ENCODE results near the gene EMC10. TPM values are rescaled to one million over a fixed set of nuclear protein-coding genes. Genes with fewer than 3 reads are reported as not detected.

Gene EMC10
- polyA plus RNA-seq, 1 of the 3 experiments (the other 2 are of a cell fraction), result 218 TPM

DNA sequence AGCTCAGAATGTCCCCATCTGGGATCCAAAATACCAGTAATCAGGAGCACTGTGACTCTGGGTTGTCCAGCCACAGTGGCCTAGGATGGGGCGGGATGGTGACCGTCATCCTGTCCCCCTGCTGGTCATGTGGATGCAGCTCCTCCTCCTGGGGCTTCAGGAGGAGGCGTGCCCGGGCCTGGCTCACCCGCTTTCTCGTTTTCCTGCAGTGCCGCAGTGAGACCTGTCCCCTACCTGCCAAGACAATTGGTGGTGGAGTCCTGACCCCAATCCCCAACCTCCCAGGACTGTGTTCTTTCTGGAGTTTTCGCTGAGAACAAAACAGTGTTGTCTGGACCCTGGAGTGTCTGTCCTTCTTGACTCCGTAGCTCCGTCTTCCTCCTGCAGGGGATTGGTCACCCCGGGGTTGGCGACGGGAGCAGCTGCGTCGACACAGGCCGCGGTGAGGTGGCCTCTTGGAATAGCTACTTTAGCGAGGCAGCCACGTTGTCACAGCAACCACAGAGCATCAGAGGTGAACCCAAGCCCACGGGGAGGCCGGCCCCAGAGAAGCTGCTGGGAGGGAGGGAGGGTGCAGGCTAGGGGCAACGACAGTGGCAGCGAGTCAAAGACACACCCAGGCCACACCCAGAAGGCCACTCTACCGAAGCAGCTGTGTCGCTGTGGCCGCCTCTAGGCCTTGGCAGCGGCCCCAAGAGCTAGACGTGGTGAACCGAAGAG lies 10.2 kb upstream of the EMC10 start (continued):
- TF ChIP-seq, protein P1, sequence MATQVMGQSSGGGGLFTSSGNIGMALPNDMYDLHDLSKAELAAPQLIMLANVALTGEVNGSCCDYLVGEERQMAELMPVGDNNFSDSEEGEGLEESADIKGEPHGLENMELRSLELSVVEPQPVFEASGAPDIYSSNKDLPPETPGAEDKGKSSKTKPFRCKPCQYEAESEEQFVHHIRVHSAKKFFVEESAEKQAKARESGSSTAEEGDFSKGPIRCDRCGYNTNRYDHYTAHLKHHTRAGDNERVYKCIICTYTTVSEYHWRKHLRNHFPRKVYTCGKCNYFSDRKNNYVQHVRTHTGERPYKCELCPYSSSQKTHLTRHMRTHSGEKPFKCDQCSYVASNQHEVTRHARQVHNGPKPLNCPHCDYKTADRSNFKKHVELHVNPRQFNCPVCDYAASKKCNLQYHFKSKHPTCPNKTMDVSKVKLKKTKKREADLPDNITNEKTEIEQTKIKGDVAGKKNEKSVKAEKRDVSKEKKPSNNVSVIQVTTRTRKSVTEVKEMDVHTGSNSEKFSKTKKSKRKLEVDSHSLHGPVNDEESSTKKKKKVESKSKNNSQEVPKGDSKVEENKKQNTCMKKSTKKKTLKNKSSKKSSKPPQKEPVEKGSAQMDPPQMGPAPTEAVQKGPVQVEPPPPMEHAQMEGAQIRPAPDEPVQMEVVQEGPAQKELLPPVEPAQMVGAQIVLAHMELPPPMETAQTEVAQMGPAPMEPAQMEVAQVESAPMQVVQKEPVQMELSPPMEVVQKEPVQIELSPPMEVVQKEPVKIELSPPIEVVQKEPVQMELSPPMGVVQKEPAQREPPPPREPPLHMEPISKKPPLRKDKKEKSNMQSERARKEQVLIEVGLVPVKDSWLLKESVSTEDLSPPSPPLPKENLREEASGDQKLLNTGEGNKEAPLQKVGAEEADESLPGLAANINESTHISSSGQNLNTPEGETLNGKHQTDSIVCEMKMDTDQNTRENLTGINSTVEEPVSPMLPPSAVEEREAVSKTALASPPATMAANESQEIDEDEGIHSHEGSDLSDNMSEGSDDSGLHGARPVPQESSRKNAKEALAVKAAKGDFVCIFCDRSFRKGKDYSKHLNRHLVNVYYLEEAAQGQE (IDR thresholded peaks at IDR 0.05; ENCODE audit: low read depth, low read length), result no peak
- TF ChIP-seq, protein P2, sequence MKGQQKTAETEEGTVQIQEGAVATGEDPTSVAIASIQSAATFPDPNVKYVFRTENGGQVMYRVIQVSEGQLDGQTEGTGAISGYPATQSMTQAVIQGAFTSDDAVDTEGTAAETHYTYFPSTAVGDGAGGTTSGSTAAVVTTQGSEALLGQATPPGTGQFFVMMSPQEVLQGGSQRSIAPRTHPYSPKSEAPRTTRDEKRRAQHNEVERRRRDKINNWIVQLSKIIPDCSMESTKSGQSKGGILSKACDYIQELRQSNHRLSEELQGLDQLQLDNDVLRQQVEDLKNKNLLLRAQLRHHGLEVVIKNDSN (IDR thresholded peaks at IDR 0.05; ENCODE audit: borderline replicate concordance, low read depth), result no peak
- TF ChIP-seq TEAD4 (IDR thresholded peaks at IDR 0.05; ENCODE audit: borderline replicate concordance, insufficient read depth), result no peak
- no peak for TF ChIP-seq GATA2 (CRISPR knock-in tag; IDR thresholded peaks at IDR 0.05)

DNA sequence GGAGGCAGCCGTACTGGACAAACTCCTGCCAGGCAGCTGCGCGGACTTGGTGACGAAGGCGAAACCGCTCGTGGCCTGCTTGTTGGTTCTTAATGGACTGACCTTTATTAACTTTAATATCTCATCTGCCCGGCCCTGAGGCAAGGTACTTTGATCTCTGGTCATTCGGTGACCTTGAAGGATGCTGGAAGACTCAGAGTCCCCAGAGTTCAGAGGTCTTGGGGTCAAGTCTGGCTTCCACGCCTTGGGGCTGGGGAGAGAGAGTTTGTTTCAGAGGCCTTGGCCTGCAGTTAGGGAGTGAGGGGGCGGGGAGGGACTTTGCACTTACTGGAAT lies 9.6 kb upstream of the EMC10 start:
- no peaks in the 10 kb centered on the region for H3K36me3 ChIP-seq (replicated peaks in 1 of 2; ENCODE audit: control insufficient read depth in 1 of 2, insufficient read depth in 2 of 2, low read length in 1 of 2)
- no peaks in the 10 kb centered on the region for H3K9me3 ChIP-seq
- H3K9me2 ChIP-seq, result no peaks in the 10 kb centered on the region
- H3K79me2 ChIP-seq (ENCODE audit: insufficient read depth), result no peaks in the 10 kb centered on the region
- H3F3A ChIP-seq (replicated peaks; ENCODE audit: insufficient read depth), result peaks cover 1% of the 10 kb centered on the region
- H3K27ac ChIP-seq (ENCODE audit: low read depth in 2 of 2, low read length in 1 of 2), result no peak overlapping the region
- no peak overlapping the region for H3K4me3 ChIP-seq (ENCODE audit: low read depth in 2 of 2, low read length in 1 of 2)
- H2AFZ ChIP-seq (ENCODE audit: low read depth), result no peak overlapping the region
- no peak overlapping the region for H3K9ac ChIP-seq
- no peaks in the 10 kb centered on the region for H3K27me3 ChIP-seq (ENCODE audit: insufficient read depth)
- WGBS (ENCODE audit: low lambda C conversion rate), result 85% methylated on average over 11 of the region's 11 CpGs
- H4K20me1 ChIP-seq (ENCODE audit: insufficient read depth), result no peaks in the 10 kb centered on the region
- no peak overlapping the region for H3K4me2 ChIP-seq
- ChIA-PET CTCF (interaction anchor here (1.1 to 8.3 kb wide), 6 partner anchors 8 to 110 kb away, joined by 3 to 80 read pairs (median 6); no protein-coding TSS in a partner anchor), POLR2A (no interaction called here)
- no peak for TF ChIP-seq GATA2 (CRISPR knock-in tag; IDR thresholded peaks at IDR 0.05)
- TF ChIP-seq TCF12 (IDR thresholded peaks at IDR 0.05), result no peak
- TF ChIP-seq, protein P3, sequence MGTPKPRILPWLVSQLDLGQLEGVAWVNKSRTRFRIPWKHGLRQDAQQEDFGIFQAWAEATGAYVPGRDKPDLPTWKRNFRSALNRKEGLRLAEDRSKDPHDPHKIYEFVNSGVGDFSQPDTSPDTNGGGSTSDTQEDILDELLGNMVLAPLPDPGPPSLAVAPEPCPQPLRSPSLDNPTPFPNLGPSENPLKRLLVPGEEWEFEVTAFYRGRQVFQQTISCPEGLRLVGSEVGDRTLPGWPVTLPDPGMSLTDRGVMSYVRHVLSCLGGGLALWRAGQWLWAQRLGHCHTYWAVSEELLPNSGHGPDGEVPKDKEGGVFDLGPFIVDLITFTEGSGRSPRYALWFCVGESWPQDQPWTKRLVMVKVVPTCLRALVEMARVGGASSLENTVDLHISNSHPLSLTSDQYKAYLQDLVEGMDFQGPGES (IDR thresholded peaks at IDR 0.05; ENCODE audit: low read depth, low read length), result no peak
- TF ChIP-seq, protein P4, sequence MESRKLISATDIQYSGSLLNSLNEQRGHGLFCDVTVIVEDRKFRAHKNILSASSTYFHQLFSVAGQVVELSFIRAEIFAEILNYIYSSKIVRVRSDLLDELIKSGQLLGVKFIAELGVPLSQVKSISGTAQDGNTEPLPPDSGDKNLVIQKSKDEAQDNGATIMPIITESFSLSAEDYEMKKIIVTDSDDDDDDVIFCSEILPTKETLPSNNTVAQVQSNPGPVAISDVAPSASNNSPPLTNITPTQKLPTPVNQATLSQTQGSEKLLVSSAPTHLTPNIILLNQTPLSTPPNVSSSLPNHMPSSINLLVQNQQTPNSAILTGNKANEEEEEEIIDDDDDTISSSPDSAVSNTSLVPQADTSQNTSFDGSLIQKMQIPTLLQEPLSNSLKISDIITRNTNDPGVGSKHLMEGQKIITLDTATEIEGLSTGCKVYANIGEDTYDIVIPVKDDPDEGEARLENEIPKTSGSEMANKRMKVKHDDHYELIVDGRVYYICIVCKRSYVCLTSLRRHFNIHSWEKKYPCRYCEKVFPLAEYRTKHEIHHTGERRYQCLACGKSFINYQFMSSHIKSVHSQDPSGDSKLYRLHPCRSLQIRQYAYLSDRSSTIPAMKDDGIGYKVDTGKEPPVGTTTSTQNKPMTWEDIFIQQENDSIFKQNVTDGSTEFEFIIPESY (IDR thresholded peaks at IDR 0.05; ENCODE audit: borderline replicate concordance, low read depth), result no peak
- TF ChIP-seq SMC3 (IDR thresholded peaks at IDR 0.05; ENCODE audit: low read depth, low read length), result no peak
- no peak for TF ChIP-seq JUND (IDR thresholded peaks at IDR 0.05)
- TF ChIP-seq FOXM1 (IDR thresholded peaks at IDR 0.05; ENCODE audit: low read depth), result no peak
- TF ChIP-seq TAF1 (IDR thresholded peaks at IDR 0.05; ENCODE audit: borderline replicate concordance, low read depth, low read length), result no peak
- TF ChIP-seq, protein P5, sequence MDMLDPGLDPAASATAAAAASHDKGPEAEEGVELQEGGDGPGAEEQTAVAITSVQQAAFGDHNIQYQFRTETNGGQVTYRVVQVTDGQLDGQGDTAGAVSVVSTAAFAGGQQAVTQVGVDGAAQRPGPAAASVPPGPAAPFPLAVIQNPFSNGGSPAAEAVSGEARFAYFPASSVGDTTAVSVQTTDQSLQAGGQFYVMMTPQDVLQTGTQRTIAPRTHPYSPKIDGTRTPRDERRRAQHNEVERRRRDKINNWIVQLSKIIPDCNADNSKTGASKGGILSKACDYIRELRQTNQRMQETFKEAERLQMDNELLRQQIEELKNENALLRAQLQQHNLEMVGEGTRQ (IDR thresholded peaks at IDR 0.05; ENCODE audit: borderline replicate concordance, low read depth, low read length), result no peak
- no peak for TF ChIP-seq YY1 (IDR thresholded peaks at IDR 0.05; ENCODE audit: low read depth)
- TF ChIP-seq TEAD4 (IDR thresholded peaks at IDR 0.05; ENCODE audit: borderline replicate concordance, insufficient read depth), result no peak
- TF ChIP-seq, protein P1 (IDR thresholded peaks at IDR 0.05; ENCODE audit: low read depth, low read length), result no peak
- DNase-seq, result no peak
- H3K4me1 ChIP-seq (ENCODE audit: control insufficient read depth in 1 of 2, insufficient read depth in 2 of 2, low read depth in 1 of 2, low read length in 1 of 2), result no peaks in the 10 kb centered on the region; a peak in 1 of 4 replicates

Measured in SK-N-SH (cell line).